Measurements from ENCODE around the gene CBLN3.

DNA sequence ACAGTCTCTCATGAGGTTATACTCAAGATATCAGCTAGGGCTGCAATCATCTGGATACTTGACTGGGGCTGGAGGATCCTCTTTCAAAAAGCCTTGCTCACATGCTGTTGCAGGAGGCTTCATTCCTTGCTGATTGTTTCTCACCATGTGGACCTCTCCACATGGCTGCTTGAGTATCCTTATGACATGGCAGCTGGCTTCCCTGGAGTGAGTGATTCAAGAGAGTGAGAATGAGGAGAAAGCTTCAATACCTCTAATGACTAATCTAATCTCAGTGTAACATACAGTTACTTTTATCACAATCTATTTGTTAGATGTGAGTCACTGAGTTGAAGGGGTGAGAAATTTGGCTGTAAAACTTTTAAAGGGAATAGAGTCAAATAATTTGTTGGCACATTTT lies 27.5 kb upstream of the CBLN3 start:
- TF ChIP-seq, protein P1, sequence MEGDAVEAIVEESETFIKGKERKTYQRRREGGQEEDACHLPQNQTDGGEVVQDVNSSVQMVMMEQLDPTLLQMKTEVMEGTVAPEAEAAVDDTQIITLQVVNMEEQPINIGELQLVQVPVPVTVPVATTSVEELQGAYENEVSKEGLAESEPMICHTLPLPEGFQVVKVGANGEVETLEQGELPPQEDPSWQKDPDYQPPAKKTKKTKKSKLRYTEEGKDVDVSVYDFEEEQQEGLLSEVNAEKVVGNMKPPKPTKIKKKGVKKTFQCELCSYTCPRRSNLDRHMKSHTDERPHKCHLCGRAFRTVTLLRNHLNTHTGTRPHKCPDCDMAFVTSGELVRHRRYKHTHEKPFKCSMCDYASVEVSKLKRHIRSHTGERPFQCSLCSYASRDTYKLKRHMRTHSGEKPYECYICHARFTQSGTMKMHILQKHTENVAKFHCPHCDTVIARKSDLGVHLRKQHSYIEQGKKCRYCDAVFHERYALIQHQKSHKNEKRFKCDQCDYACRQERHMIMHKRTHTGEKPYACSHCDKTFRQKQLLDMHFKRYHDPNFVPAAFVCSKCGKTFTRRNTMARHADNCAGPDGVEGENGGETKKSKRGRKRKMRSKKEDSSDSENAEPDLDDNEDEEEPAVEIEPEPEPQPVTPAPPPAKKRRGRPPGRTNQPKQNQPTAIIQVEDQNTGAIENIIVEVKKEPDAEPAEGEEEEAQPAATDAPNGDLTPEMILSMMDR (tag by site-specific recombination; IDR thresholded peaks at IDR 0.05), result no peak
- TF ChIP-seq ZNF776 (tag by site-specific recombination; IDR thresholded peaks at IDR 0.05; ENCODE audit: borderline replicate concordance), result no peak
- TF ChIP-seq, protein P2, sequence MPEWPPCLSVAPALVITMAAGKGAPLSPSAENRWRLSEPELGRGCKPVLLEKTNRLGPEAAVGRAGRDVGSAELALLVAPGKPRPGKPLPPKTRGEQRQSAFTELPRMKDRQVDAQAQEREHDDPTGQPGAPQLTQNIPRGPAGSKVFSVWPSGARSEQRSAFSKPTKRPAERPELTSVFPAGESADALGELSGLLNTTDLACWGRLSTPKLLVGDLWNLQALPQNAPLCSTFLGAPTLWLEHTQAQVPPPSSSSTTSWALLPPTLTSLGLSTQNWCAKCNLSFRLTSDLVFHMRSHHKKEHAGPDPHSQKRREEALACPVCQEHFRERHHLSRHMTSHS (tag by site-specific recombination; IDR thresholded peaks at IDR 0.05), result no peak
- TF ChIP-seq, protein P3, sequence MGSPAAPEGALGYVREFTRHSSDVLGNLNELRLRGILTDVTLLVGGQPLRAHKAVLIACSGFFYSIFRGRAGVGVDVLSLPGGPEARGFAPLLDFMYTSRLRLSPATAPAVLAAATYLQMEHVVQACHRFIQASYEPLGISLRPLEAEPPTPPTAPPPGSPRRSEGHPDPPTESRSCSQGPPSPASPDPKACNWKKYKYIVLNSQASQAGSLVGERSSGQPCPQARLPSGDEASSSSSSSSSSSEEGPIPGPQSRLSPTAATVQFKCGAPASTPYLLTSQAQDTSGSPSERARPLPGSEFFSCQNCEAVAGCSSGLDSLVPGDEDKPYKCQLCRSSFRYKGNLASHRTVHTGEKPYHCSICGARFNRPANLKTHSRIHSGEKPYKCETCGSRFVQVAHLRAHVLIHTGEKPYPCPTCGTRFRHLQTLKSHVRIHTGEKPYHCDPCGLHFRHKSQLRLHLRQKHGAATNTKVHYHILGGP (tag by site-specific recombination; IDR thresholded peaks at IDR 0.05), result no peak
